Embryonic facial prominence (tissue), 1 donor: ENCODE measurements around the gene VN1R5.
"Not testable (repeated sequence)": the region's sequence is repeated elsewhere in the genome, so short reads cannot be mapped to it uniquely, and the experiment has no call there.

Experiments
- DNase-seq: peaks from one replicate; pipeline ENCODE4 v3.0.0-alpha.2; 2016; ENCODE audit errors: extremely low spot score

Gene VN1R5

DNA sequence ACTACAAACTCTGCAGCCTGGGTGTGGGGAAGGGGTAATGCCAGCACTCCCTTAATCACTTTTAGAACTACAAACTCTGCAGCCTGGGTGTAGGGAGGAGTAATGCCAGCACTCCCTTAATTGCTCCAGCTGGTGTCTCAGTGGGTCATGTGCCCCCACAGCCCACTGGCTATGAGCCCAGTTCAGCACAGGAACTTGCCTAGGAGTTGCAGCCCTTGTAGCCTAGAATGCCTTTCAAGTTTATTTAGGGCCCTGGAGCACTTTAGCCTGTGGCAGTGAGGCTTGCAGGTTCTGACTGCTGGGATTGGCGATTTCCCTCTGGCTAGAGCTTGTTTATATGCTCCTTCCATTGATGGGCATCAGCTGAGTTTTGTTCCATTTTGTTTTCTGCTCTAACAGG is 17.1 kb downstream of the VN1R5 start:
- DNase-seq, result no peak

DNA sequence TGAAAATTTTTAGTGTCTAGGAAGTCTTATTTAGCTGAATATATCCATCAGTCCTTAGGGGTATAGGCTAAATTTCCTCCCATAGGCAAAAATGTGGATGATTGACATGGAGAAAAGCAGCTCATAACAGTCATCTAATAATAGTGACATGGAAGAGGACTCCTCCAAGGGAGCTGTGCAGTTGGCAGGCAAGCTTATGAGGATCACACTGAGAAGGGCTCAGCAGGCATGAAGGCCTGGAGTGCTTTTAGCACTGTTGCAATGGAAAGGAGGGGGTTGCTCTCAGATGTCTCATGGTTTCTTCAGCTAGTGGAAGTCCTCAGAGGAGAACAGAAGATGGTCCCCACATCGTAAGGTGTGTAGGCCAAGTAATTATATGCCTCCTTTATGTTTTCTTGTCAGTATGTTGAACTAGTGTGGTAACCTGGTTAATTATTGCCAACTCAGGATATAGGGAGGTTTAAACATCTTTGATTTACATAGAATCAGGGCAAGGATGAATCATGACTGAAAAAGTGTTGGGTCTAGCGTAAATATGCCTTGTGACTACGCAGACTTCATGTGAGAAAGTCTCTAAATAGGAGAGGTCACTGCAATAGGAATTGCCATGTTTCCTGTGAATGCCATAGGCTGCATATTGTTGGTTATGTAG is 18.9 kb downstream of the VN1R5 start:
- no peak for DNase-seq

DNA sequence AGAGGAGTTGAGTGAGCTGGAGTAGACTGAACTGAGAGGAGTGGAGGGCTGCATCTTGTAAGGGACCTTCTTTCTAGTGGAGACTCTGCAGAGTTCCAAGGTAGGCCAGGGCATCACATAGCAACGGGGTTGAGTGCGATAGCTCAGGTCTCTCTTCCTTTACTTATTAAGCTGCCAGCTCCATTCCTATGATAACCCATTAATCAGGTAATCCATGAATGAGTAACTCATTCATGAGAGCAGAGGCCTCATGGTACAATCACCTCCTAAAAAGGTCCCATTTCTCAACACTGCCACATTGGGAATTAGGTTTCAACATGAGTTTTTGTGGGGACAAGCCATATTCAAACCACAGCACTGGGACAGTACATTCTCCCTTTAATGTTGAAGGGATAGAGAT is 21.3 kb downstream of the VN1R5 start:
- DNase-seq, result no peak

- DNase-seq, result no peak
Observed at GRCh38 chr1:247281001-247281574, 25.2 kb downstream of the VN1R5 start.

DNA sequence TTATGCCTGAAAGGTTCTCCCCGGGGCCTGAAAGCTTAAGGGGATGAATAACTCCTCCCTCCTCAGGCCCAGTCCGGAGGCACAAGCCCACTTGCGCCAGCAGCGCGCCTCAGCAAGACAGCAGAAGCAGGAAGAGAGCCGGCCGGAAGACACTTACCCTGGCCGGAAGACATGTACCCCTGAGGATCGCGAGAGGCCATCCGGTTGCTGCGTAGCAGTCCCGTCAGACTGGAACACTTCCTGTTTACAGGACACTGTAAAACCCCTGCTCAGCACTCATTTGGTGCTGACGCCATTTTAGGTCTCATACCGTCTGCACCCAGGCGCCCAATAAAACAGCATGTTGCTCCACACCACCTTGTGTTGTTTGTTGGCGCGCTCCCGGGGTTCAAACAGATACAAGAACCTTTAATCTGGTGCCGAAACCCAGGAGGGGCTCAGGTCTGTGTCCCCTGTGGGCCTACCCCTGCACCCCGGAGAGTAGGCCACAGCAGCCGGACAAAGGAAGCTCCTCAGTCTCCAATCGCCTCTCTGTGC is 30.3 kb downstream of the VN1R5 start:
- no peak for DNase-seq

- no peak for DNase-seq
Observed at GRCh38 chr1:247287460-247287859, 31.6 kb downstream of the VN1R5 start.

DNA sequence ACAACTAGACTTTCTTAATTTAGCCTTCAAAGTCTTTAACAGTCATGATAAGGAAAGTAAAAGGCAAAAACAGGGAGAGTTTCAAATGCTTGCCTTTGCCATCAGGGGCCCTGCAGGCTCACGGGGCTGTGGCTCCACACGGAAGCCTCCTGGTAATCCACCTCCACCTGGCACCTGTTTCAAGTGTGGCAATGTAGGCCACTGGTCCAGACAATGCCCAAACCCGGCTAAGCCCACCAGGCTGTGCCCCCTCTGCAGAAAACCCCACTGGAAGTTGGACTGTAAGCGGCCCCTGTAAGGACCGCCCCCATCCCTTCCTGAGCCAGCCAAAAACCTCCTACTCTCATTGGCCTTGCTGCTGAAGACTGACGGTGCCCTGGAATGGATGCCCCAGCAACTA is 32.5 kb downstream of the VN1R5 start:
- no peak for DNase-seq

GRCh38 chr1:247289274-247289892 is 33.5 kb downstream of the VN1R5 start:
- not testable (repeated sequence) for DNase-seq

DNA sequence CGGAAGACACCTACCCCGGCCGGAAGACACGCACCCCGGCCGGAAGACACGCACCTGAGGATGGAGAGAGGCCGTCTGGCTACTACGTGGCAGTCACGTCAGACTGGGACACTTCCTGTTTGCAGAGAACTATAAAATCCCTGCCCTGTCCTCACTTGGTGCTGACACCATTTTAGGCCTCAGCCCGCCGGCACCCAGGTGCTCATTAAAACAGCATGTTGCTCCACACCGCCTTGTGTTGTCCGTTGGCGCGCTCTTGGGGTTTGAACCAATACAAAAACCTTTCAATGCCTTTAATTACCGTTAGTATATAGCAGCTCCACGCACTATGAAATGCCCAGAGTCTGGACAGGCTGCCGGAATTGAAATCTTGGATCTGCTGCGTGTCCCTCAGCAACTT is 34.7 kb downstream of the VN1R5 start:
- no peak for DNase-seq

DNA sequence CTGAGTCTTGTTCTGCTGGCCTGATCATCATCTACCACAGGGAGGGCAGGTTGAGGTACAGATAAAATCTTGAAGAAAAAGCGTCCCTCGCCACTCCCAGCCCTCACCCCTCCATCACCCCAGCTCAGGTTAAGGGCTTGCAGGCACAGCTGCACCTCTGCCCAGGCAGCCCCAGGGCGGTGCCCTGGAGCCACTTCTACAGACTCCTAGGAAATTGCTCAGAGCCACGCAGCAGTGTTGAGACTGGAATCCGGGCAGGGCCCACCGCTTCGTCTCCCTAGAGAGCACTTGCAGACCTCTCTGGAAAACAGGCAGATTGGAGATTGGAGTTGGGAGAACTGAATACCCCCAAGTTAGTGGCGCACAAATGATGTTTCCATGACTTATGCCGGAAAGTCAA is 35.3 kb downstream of the VN1R5 start:
- no peak for DNase-seq

DNA sequence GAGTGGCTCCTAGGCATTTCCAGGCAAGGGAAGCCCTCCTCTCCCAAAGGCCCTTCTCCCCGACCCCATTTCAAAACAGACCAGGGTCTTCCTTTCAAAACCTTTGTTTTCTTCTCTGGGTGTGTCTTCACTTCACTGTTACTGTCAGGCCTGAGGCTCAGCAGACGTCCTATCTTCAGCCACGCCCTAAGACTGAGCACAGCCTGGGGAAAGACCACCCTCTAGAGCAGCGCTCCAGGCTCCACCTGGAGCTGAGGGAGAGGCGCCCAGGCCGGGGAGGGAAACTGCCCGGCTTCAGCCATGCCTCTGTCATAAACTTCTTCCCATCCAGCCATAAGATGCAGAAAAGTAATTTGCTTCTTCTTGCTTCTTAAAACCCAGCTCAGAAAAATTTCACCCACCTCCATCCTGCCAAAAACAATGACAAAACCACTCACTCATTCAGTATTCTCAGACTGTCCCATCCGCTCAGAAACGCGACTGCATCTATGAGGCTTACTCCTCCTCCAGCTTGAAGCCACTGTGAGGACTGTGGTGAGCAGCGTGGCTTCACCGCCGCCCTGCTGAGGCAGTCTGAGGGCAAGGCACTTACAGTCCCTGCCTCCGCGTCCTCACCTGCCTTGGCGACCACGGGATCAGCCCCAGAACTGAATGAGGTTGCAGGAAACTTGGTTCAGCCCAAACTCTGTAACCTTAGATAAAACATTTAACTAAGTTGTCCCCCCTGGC is 36.1 kb downstream of the VN1R5 start:
- DNase-seq, result no peak

DNA sequence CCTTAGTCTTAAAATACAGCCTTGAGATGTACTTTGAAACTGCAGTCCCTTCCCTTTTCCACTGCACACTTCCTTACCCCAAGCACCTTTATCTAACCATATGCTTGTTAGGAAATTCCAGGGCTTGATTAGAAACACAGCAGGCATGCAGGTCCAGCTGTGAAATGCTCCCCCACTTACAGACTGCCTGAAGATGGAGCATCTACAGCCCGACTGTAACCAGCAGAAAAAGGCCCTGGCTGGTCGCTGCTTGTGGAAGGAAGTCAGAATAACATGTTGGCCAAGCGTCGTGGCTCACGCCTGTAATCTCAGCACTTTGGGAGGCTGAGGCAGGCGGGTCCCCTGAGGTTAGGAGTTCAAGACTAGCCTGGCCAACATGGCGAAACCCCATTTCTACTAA is 37.2 kb downstream of the VN1R5 start:
- DNase-seq, result no peak

GRCh38 chr1:247294282-247294681 is 38.4 kb downstream of the VN1R5 start:
- DNase-seq, result no peak

DNA sequence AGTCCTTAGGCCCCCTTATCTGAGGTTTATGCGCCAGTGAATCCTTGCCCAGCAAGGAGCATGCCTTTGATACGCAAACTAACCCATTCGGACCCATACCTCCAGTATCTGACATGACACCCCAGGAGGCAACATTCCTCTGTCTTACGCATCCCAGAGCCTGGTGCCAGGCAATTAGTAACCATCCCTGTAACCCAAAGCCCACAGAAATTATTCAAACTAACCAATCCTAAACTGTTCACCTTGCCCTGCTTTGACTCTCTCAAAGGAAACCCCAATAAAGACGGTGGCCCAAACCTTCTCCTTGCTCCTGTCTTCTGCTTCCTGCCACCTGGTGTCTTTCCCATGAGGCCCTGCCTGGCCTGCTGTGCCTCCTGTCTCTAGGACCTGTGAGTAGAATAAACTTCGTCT is 39.4 kb downstream of the VN1R5 start:
- DNase-seq, result no peak

- no peak for DNase-seq
Observed at GRCh38 chr1:247295746-247296145, 39.9 kb downstream of the VN1R5 start.

GRCh38 chr1:247296599-247297180 is 40.8 kb downstream of the VN1R5 start:
- DNase-seq, result no peak

- DNase-seq, result no peak
Observed at GRCh38 chr1:247297263-247298123, 41.6 kb downstream of the VN1R5 start.

GRCh38 chr1:247298124-247298481 is 42.2 kb downstream of the VN1R5 start:
- DNase-seq, result no peak

DNA sequence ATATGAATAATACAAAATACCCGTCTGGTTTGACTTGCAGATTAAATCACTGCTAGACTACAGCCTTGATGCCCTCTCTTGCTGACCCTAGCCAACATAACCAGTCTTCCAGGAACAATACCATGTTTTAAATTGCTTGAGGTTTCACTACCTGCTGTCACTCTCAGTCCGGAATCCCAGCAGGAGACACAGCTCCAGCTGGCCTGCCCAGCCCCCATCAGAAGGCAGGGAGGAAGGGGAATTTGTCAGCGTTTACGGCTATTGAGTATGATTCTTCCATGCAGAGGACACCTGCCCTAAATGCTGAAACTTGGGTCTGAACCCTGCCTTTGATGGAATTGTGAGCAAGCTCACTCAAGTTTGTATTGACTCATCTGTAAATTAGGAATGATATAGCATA is 42.8 kb downstream of the VN1R5 start:
- no peak for DNase-seq

DNA sequence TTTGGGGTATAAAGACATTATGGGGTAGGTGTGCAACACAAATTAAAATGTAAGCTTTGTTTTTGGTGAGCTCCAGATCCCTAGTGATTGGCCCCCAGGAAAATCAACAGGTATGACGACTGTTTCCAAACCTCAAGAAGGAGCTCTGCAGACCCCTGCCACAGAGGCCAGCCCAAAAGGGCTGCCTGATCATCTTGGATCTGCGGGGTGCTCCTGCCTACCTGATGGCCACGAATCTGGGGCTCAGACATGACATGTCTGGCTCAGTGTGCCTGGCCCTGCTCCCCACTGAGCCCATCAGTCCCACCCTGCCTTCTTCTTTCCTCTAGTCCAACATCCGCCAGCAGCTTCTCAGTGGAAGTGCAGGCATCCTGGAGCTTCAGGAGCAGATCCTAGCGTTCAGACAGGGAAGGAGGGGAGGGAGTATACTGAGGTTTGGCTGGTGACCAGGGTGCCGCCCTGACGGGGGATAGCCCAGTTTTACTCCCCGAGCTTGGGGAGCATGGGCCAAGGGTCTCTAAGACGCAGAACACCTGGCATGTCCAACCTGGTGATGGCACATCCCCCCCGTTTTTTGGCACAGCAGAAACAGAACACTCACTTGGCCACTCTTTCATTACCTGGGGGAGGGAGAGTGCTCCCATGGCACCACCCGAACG is 44.0 kb downstream of the VN1R5 start:
- no peak for DNase-seq
